WERI-Rb-1 (cell line): ENCODE results near the gene USP1.

Experiments
- DNase-seq: peaks from one replicate; pipeline ENCODE4 v3.0.0-alpha.2; 2020
- H3K27ac ChIP-seq: fragments of 250-450 bp; sonication (Bioruptor Pico); 2 replicates; pipeline ENCODE4 v1.5.1; 2020; ENCODE audit warnings: mild to moderate bottlenecking, moderate library complexity
- H3K27me3 ChIP-seq: fragments of 250-450 bp; sonication (Bioruptor Pico); 2 replicates; pipeline ENCODE4 v1.5.1; 2021; ENCODE audit warnings: mild to moderate bottlenecking, low read depth, moderate library complexity; ENCODE audit not compliant: insufficient read depth, severe bottlenecking
- H3K36me3 ChIP-seq: fragments of 250-450 bp; sonication (Bioruptor Pico); 2 replicates; pipeline ENCODE4 v1.5.1; 2020; ENCODE audit warnings: mild to moderate bottlenecking, moderate library complexity
- H3K4me3 ChIP-seq: 2 replicates; pipeline ENCODE4 v1.5.1; 2011; ENCODE audit warnings: low read depth, mild to moderate bottlenecking, control low read depth, low read length
- H3K9me3 ChIP-seq: fragments of 250-450 bp; sonication (Bioruptor Pico); 2 replicates; pipeline ENCODE4 v1.5.1; 2021; ENCODE audit warnings: mild to moderate bottlenecking, moderate library complexity; ENCODE audit not compliant: severe bottlenecking
- CTCF ChIP-seq: IDR thresholded peaks from 2 replicates; pipeline ENCODE4 v1.5.1; 2011; ENCODE audit warnings: low read depth, mild to moderate bottlenecking, control low read depth, inconsistent platforms, low read length

The USP1 gene

GRCh38 chr1:62423580-62424242 lies 13.1 kb upstream of the USP1 start:
- H3K27me3 ChIP-seq, result no peaks in the 10 kb centered on the region
- no peak for TF ChIP-seq CTCF
- no peak overlapping the region for H3K4me3 ChIP-seq
- H3K36me3 ChIP-seq, result no peaks in the 10 kb centered on the region
- no peak overlapping the region for H3K27ac ChIP-seq
- H3K9me3 ChIP-seq, result no peaks in the 10 kb centered on the region
- DNase-seq, result no peak

- Histone ChIP-seq H3K27ac (no peak overlapping the region), H3K27me3 (no peaks in the 10 kb centered on the region), H3K36me3 (no peaks in the 10 kb centered on the region), H3K9me3 (no peaks in the 10 kb centered on the region), H3K4me3 (no peak overlapping the region)
- no peak for DNase-seq
- no peak for TF ChIP-seq CTCF
Measured at GRCh38 chr1:62424411-62424810, 12.4 kb upstream of the USP1 start.

GRCh38 chr1:62425041-62425440 lies 11.8 kb upstream of the USP1 start:
- no peak for TF ChIP-seq CTCF
- H3K36me3 ChIP-seq, result no peaks in the 10 kb centered on the region
- no peak for DNase-seq
- H3K27me3 ChIP-seq, result no peaks in the 10 kb centered on the region
- H3K27ac ChIP-seq, result no peak overlapping the region
- no peak overlapping the region for H3K4me3 ChIP-seq
- H3K9me3 ChIP-seq, result no peaks in the 10 kb centered on the region

- no peak for DNase-seq
- H3K9me3 ChIP-seq, result no peaks in the 10 kb centered on the region
- H3K4me3 ChIP-seq, result no peak overlapping the region
- no peaks in the 10 kb centered on the region for H3K27me3 ChIP-seq
- no peak overlapping the region for H3K27ac ChIP-seq
- TF ChIP-seq CTCF, result no peak
- no peaks in the 10 kb centered on the region for H3K36me3 ChIP-seq
Measured at GRCh38 chr1:62426237-62426636, 10.6 kb upstream of the USP1 start.

GRCh38 chr1:62426794-62427193 lies 10.1 kb upstream of the USP1 start:
- no peaks in the 10 kb centered on the region for H3K27me3 ChIP-seq
- no peaks in the 10 kb centered on the region for H3K9me3 ChIP-seq
- DNase-seq, result no peak
- H3K36me3 ChIP-seq, result no peaks in the 10 kb centered on the region
- no peak overlapping the region for H3K27ac ChIP-seq
- no peak for TF ChIP-seq CTCF
- H3K4me3 ChIP-seq, result no peak overlapping the region

- Histone ChIP-seq H3K36me3 (no peaks in the 10 kb centered on the region), H3K9me3 (no peaks in the 10 kb centered on the region), H3K27me3 (no peaks in the 10 kb centered on the region), H3K27ac (no peak overlapping the region), H3K4me3 (no peak overlapping the region)
- no peak for DNase-seq
- no peak for TF ChIP-seq CTCF
Measured at GRCh38 chr1:62428351-62428750, 8.5 kb upstream of the USP1 start.
